DMS114 treated with DMSO at 0.1 percent for 48 hours (cell line): ENCODE measurements around the gene CELSR1.

ENCODE experiments used
- DNase-seq: peaks from one replicate; lab custom pipeline; 2025; ENCODE audit not compliant: unreplicated experiment; lab: John Stamatoyannopoulos, UW

CELSR1 gene

DNA sequence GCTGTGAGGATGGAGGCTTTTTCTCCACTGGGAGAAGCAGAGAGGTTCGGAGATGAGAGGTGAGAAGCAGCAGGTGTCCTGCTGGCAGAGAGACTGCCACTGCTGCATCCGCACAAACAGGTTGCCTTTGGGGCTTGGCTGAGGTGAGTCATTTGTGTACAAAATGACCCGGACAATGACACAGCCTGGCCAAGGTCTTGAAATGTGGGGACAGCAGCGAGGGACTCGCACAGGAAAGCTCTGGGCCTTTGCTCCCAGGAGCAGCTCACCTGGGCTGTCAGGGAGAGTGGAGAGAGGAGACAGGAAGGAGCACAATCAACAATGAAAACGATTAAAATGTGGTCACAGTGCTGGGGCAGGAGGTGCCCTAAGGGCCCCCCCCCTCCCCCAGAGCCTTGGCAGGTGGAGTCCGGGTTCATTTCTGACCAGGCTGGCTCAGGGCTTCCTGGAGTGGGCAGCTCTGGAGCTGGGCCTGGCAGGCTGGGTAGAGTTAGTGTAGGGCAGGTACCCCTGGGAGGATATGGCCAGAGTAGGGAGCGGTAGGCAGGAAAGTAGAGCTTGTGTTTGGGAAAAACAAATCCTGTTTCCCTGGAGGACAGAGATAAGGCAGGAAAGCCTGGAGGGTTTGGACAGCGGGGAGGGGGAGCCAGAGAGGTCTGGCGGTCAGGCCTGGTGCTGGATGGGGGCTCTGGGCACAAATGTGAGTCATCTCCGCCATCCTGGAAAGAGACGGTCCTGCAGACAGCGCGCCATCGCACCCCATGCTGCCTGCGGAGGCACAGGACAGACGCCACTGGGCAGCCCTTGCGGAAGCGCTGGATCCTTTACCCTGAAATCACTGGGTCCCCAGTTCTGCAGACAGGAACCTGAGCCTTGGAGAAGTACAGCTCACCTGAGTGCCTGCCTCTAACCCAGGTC lies 37.8 kb upstream of the CELSR1 start:
- DNase-seq = no peak

DNA sequence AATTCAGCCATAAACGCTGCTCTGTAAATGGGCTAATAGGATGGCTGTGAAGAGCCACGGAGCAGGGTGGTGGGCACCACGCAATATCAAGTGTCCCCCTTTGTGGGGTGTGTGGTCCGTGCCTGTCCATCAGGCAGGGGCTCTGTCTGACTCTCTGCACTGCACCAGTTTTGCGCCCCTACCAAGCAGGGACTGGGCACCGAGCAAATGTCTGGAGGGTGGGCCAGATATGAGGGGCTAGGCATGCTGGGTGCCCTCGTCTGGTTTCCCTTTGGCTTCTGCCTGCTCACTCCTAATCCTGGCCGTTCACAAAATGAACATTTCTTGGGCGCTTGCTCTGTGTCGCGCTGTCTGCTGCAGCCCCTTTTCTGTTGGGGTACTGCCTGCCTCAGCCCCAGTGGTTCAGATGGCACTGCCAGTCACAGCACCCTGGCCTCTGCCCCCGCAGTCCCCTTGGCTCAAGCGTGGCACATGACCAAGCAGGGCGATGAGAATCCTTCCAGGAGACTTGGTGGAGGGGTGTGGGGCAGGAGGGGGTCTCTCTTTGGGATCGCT lies 37.1 kb upstream of the CELSR1 start:
- no peak for DNase-seq

DNA sequence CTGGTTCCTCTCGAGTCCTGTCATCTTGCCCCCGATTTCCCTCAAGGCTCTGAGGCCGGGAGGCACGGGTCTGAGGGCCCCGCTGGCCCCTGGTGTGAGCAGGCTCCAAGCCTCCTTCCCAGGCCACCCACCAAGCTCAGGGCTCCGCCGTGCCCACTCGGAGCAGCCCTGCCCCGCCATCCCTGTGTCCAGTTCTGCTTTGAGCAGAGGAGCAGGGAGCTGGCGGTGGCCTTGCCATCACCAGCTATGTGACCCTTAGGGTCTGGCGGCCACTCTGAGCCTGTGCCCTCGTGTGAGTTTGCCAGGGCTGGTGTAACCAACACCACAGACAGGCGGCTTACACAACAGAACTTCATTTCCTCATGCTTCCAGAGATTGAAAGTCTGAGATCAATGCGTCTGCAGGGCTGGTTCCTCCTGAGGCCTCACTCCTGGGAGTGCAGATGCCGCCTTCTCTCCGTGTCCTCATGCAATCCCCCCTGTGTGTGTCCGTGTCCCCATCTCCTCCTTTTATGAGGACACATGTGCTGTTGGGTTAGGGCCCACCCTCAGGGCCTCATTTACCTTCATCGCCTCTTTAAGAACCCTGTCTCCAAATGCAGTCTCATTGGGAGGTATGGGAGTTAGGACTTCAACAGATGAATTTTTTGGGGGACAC lies 36.5 kb upstream of the CELSR1 start:
- no peak for DNase-seq

DNA sequence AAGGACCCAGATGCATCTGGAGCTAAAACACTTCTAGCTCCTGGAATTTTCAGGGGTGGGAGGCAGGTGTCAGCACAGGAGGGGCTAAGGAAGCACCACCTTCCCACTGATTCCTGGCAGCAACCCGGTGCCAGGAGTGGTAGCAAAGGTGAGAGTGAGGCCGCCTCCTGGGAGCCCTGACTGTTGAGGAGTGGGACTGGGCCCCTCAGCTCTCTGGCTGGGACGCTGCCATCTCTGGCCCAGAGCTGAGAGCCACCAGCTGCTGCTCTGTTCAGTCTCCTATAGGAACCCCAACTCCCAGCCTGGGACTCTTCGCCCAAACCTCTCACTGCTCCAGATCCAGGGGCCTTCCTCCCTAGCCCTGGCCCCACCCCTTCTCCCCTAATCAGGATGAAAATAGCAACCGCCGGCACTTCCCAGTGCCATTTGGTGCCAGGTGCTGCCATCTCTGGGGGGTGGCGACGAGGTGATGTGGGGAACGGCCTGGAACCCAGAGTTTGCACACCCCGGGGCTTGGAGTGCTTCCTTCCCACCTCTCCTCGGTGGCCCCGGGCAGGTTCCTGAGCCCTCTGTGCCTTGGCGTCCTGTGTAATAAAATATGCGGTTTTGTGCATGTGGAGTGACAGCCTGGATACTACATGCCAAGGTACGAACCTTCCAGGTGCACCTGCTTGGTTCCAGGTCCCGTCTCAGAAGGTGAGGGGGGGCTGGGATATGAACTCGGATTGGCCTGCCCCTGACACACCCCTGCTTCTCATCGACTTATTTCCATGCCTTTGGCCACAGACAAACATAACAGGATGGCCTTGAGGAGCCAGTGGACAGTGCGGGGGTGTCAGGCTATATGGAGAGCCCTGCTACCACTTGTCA lies 35.7 kb upstream of the CELSR1 start:
- no peak for DNase-seq

DNA sequence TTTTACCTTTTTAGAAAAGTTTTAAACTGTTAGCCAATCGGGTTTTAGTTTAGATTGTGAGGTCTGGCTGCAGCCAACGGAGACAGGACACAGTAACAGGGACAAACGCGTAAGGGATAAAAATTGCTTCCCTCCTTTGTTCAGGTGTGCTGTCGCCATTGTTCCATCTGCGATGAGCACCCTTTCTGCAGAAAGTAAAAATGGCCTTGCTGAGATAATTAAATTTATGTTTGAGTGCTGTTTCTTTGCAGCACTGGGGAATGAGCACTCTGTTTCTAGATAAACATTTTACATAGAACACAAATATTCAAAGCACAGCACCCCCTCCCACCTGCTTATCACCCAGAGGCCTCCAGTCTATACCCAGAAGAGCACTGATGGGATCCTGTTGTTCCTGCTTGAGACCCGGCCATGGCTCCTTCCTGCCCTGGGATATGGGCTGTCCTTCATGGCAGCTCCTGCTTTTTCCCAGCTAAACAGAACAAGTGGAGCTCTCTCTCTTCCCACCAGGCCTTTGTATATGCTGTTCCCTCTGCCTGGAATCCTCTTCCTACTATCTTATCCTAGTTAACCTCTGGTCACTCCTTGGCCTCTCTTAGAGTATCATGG lies 34.3 kb upstream of the CELSR1 start:
- DNase-seq = no peak

DNA sequence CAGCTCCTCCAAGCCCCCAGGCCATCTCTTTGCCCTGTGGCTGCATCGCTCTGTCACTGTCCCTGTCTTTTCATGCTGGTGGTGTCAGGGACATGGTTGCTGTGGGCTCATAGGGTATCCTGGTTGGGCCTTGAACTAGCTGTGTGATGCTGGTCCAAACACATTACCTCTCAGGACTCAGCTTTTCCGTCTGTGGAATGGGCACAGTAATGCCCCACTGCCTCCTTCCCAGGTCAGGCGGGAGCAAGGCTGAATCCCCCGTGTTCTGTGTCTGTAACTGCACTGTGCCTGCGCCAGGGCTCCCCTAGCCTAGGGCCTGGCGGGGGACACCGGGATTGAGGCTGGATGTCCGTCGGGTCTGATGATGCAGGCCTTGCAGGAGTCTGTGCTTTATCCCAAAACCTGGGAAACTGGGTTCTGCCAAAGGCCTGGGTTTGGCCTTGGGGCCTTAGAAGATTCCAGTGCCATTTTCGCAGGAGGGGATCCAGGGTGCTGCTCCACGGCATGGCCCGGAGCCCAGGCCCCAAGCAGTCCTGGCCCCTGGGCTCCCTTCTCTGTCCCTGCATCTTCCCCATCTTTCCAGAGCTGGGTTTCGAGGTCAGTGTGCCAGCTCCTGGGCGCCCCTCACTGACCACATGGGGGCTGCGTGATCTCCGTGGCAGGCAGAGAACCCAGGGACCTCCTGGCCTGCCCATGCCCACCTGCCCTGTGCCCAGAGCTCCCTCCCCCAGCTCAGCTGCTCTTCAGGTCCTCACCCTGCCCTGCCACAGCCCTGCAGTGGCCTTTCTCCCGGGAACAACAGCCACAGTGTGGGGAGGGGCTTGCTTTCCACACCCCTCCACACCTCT lies 32.7 kb upstream of the CELSR1 start:
- no peak for DNase-seq

DNA sequence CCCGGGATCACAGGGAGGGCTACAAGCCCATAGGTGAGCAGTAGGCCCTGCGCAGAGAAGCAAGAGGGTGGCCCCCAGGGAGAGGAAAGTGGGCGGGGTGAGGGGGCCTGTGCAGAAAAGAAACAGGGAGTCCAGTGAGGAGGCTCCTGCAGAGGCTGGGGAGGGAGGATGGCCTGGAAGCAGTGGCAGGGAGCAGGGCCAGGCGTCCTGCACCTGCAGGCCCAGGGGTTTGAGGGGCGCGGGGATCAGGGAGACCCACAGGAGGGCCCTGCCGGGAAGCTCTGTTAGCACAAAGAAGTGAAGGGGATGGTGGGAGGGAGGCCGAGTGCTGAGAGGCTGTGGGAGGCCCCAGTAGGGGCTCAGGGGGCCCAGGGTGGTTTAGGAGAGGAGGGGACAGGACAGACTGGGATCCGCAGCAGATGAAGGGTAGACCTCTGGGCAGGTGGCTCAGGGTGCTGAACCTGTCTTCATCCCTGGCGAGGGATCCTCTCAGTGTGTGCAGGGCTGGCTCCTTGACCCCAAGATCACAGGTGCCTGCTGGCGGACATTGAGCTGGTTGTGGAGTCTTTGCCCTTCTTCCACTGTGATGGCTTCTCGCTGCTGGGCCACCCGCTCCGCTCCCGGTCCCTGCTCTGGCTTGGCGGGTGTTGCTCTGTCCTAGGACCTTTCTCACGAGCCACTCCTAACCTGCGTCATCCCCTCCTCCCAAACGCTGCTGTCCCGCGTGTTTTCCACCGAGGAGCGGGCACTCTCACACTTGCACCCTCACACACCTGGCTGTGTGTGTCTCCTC lies 31.8 kb upstream of the CELSR1 start:
- no peak for DNase-seq

DNA sequence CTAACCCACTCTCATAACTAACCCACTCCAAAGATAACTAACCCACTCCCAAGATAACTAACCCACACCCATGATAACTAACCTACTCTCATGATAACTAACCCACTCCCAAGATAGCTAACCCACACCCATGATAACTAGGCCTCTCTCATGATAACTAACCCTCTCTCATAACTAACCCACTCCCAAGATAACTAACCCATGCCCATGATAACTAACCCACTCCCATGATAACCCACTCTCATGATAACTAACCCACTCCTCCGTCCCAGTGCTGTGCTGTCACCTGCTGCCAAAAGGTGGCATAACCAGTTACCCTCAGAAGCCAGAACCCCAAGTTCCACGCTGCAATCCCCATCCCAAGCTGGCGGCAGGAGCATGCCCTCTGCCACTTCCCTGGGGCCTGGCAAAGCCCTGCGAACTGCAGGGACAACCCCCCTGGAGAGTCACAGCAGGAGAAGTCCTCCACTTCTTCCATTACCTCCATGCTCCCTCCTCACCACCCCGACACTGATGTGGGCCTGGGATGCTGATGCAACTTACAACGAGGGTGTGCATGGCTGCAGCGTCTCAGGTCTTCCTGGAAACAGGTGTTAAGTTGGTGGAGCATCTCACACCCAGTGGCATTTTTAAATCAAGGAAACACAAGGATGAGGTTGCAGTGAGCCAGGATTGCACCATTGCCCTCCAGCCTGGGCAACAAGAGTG lies 30.8 kb upstream of the CELSR1 start:
- DNase-seq = no peak

DNA sequence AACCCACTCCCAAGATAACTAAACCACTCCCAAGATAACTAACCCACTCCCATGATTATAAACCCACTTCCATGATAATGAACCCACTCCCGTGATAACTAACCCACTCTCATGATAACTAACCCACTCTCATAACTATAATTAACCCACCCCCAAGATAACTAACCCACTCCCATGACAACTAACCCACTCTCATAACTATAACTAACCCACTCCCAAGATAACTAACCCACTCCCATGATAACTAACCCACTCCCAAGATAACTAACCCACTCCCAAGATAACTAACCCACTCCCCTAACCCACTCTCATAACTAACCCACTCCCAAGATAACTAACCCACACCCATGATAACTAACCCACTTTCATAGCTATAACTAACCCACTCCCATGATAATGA lies 30.1 kb upstream of the CELSR1 start:
- no peak for DNase-seq

DNA sequence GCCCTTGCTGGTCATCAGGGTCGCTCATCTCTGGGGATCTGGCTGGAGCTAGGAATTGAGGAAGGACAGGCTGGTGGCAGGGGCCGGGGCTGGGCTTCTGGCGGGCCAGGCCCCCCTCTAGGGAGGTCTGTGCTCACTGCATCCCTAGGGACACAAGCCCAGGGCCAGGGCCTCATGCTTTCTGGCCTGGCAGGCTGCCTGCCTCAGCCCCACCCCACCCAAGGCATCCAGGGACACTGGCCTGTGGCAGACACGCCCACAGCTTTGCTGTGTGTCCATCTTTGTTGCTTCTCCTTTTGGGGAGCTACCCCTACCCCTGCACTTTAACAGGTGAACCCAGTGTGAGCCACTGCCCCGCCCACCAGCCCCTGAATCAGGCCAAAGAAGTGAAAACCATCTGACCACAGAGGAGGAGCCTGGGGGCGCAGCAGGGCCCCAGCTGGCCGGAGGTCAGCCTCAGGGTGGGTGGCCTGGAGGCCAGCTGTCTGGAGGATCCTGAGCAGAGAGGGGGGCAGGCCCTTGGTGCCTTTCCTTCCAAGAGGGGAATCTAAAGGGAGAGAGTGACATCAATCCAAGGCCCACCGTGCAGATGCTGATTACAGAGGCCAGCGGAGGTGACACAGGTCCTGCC lies 26.8 kb upstream of the CELSR1 start:
- no peak for DNase-seq

DNA sequence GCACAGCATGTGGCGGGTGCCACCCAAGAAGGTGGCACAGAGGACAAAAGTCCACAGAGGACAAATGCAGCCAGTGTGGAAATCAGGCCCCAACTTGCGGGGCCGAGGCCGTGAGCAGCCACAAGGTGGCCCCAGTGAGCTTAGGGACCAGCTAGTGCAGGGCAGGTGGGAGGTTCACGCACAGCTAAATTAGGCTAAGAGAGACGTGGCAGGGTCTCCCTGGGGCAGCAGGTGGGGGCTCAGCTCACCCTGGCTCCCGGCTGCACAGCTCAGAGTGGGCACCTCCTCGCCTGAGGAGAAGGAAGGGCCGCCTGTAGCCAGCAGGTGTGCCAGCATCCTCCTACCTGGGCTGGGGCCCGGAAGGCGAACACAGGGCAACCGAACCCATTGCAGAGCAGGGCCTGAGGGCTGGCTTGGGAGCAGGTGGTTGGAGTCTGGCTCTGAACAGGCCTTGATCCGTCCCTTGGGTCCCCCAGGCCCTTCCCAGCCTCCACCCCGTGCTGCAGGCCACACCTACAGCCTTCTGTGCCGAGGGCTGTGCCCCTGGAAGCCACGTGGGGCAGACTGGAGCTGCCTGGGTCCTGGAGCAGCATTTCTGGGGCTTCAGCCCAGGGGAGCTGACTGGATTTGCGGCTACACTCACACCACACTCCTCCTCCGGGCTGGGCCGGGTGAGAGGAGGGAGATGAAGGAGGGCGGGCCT lies 26.1 kb upstream of the CELSR1 start:
- no peak for DNase-seq

DNA sequence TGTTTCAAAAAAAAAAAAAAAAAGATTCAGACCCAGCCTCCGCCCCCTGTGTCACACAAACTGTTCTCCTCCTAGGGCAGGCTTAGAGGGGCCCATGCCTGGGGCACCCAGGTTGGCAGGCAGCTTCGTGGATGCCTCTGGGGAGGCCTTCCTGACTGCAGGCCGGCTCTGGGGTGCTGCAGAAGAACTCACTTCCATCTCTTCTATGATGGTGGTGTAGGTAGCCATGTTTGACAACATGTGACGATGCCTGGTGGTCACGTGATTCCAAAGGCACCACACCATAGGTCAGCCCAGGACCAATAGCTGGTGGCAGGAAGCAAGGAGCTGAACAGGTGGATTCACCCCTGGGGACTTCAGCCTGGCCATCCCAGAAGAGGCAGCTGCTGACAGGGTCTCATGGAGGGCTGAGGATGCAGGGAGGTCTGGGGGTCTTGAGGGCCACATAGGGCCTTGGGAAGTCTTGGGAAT lies 24.1 kb upstream of the CELSR1 start:
- DNase-seq = no peak

DNA sequence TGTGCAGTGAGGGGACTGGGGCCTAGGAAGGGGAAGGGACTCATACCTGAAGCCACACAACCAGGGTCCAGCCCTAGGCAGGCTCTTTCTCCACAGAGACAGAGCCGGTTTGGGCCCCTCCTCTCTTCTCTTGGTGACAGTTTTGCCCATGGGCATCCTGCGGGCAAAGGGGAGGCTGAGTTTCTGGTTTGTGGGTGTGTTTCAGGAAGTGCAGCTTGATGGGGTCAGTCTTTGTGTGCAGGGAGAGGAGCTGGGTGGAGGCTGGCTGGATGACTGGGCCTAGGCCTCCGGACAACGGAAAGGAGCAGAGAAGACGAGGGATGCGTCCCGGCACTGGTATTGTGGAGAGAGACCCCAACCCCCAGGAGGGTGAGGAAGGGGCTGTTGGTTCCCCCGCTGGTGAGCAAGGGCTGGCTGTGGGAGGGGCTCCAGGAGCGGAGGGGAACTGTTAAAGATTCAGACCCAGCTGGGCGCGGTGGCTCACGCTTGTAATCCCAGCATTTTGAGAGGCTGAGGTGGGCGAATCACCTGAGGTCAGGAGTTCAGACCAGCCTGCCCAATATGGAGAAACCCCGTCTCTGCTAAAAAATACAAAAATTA lies 23.4 kb upstream of the CELSR1 start:
- no peak for DNase-seq

DNA sequence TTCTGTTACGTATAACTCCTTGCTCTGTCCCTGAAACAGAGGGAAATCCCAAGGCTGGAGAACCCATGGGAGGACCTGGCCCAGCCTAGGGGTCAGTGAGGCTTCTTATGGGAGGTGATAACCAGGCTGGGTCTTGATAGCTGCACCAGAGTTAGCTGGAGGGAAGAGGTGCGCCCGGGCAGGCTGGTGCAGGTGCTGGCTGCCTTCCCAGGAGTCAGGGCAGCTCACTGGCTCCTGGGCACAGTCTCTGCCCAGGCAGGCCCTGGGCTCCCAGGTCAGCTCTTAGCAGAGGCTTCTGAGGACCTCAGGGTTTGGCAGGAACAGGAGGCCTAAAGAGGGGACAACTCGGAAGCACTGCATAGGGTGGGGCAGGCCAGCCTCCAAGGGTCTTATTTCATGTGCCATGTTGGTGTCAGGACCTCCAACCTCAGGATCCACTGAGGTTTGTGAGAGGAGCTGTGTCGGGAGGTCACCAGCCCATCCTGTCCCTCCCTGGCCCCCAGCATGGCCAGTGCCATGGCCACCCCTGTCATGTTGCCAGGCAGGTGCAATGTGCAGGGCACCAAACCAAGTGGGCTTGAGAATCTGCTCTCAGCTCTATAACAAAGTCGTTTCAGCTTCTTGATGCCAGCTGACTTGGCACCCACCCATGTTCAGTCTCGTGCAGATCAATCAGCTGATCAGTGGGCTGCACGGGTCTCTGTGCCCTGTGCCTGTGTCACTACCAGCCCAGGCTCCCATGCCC lies 20.5 kb upstream of the CELSR1 start:
- no peak for DNase-seq

DNA sequence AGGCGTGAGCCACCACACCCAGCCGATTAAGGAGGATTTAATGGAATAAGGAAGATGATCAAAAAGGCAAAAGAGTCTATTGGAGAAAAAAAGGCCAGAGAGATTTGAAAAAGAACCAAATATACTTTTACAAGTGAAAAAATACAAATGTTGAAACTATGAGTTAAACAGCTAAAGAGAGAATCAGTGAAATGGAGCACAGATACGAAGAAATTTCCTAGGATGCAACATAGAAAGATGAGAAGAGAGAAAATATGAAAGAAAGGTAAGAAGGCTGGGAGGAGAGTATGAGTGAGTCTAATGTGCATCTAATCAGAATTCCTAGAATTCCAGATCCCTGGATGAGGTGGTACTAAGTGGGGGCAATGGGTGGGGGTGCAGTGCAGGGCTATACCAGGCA lies 19.4 kb upstream of the CELSR1 start:
- no peak for DNase-seq

DNA sequence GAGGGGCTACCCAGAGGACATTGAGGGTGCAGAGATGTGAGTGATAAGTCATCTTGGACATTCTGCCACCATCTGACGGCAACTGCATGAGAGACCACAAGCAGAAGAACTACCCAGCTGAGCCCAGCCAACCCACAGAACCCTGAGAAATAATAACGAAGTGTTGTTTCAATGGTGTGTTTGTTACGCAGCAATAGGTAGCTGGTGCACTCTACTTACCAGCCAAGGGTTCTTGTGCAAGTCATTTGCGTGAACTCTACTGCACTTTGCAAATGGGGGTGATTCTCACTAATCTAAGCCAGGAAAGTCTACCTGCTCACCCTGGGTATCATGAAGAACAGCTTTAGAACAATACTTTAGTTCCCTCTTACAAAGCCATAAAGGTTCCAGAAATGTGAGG lies 15.8 kb upstream of the CELSR1 start:
- no peak for DNase-seq
